ENCODE results near the gene FAM53B. TPM values are rescaled to one million over a fixed set of nuclear protein-coding genes. Genes with fewer than 3 reads are reported as not detected.
A peak's percentile ranks its signal among the peaks of the same experiment; 100 is the strongest.

The FAM53B gene
- total and polyA plus RNA-seq, 4 donors, result 5.1 to 20.6 (median 9.6) TPM

DNA sequence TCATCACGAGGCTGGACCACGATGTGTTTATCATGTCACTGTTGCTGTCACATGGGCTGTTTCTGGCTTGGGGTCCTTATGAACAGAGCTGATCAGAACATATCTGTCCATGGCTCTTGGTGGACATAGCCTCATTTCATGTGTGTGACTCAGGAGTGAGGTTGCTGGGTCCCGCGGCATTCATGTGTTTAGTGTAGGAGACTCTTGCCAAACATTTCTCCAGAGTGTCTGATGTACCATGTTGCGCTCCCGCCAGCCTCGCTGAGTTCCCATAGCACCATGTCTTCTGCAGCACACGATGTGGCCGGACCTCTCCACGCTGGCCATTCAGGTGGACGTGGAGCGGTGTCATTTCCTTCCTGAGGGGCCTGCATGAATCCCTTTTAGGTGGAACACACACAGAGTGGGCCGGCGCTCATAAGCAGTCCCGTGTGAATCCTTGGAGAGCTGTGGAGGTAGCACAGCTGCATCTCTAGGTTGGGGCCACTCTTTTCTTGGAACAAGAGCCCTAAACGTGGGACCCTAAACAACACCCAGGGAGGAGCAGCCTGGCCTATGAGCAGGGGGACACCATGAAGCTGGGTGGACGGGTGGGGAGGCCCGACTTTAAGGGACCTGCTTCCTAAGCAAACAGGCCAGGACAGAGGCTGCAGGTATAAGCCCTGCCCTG is 147.9 kb downstream of the FAM53B start:
- H3K4me3 ChIP-seq (ENCODE audit: low read length in 2 of 2), result no peak overlapping the region
- no peaks in the 10 kb centered on the region for H3K27me3 ChIP-seq (ENCODE audit: control insufficient read depth in 1 of 2, insufficient read depth in 2 of 2, low read length in 1 of 2)
- intact Hi-C loops (cut with DNase I), result no loop called here
- ATAC-seq (ENCODE audit: low FRiP score), result no peak
- peak in 1 of 2 donors; percentile 57 for DNase-seq
- H3K36me3 ChIP-seq (ENCODE audit: control insufficient read depth in 1 of 2, insufficient read depth in 2 of 2, low read length in 1 of 2), result no peaks in the 10 kb centered on the region
- no peaks in the 10 kb centered on the region for H3K9me3 ChIP-seq (ENCODE audit: control insufficient read depth, low read length)
- WGBS, 2 donors, result 89 to 91% methylated on average over 18 of the region's 18 CpGs
- no peaks in the 10 kb centered on the region for H3K4me1 ChIP-seq (ENCODE audit: control insufficient read depth in 1 of 2, insufficient read depth in 2 of 2, low read length in 2 of 2)
- H3K27ac ChIP-seq (ENCODE audit: low read depth in 1 of 2, low read length in 2 of 2), result no peak overlapping the region

DNA sequence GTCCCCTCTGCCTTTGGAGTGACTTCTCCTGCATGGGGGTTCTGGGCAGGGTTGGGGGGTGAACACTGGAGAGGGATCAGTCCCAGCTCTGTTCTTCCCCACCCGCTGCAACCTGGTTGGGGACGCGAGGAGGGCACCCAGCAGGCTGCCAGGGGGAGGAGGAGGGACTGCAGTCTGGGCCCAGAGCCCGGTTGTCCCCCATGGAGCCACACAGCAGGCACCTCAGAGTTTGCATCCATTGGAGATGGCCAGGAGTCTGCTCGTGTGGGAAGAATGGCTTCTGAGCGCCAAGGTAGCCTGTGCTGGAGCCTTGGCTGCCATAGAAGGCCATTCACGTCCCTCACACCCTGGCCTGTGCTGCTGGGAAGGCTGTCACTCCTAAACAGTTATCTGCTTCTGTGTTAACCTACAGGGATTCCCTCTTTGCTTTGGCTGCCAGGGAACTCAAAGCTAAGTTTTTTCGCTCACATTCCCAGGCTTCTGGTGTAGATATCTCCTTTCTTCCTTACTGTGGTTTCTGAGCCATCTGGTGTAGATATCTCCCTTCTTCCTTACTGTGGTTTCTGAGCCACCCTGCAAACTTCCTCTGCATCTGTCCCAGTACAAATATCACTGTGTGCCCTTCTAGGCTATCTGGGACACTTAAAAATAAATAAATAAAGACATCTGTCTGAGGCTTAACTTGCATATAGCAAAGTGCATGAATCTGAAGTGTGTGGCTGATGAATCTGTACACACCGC is 148.9 kb downstream of the FAM53B start:
- DNase-seq, result peak; percentile 30 to 49
- 95 to 98% methylated on average over 9 of the region's 9 CpGs for WGBS, 2 donors

DNA sequence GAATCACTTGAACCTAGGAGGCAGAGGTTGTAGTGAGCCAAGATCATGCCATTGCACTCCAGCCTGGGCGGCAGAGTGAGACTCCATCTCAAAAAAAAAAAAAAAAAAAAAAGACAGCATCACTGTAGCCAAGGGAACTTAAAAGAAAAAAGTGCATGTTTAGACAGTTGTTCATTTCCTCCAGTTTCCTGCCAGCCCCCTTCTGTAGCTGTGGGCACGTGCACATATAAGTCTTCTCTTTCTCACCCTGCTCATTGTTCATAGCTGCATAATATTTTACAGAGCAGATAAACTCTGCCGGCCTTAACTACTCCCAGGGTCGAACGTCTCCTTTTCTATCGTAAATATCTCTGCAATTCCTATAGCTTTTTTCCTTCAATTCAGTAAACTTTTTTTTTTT is 149.9 kb downstream of the FAM53B start:
- Histone ChIP-seq H3K36me3 (ENCODE audit: control insufficient read depth in 1 of 2, insufficient read depth in 2 of 2, low read length in 1 of 2) (no peaks in the 10 kb centered on the region), H3K27me3 (ENCODE audit: control insufficient read depth in 1 of 2, insufficient read depth in 2 of 2, low read length in 1 of 2) (no peaks in the 10 kb centered on the region), H3K27ac (ENCODE audit: low read depth in 1 of 2, low read length in 2 of 2) (no peak overlapping the region), H3K9me3 (ENCODE audit: control insufficient read depth, low read length) (no peaks in the 10 kb centered on the region), H3K4me1 (ENCODE audit: control insufficient read depth in 1 of 2, insufficient read depth in 2 of 2, low read length in 2 of 2) (no peaks in the 10 kb centered on the region), H3K4me3 (ENCODE audit: low read length in 2 of 2) (no peak overlapping the region)
- DNase-seq (no peak), ATAC-seq (ENCODE audit: low FRiP score) (no peak)
- WGBS, 2 donors, result 78 to 82% methylated on average over 6 of the region's 6 CpGs
- intact Hi-C loops (cut with DNase I), result no loop called here

More for the DNA sequence above, 148.9 kb downstream of the FAM53B start:
- Histone ChIP-seq H3K36me3 (ENCODE audit: control insufficient read depth in 1 of 2, insufficient read depth in 2 of 2, low read length in 1 of 2) (no peaks in the 10 kb centered on the region), H3K9me3 (ENCODE audit: control insufficient read depth, low read length) (no peaks in the 10 kb centered on the region), H3K4me3 (ENCODE audit: low read length in 2 of 2) (no peak overlapping the region), H3K27ac (ENCODE audit: low read depth in 1 of 2, low read length in 2 of 2) (no peak overlapping the region), H3K27me3 (ENCODE audit: control insufficient read depth in 1 of 2, insufficient read depth in 2 of 2, low read length in 1 of 2) (no peaks in the 10 kb centered on the region), H3K4me1 (ENCODE audit: control insufficient read depth in 1 of 2, insufficient read depth in 2 of 2, low read length in 2 of 2) (no peaks in the 10 kb centered on the region)
- intact Hi-C loops (cut with DNase I), result no loop called here
- ATAC-seq (ENCODE audit: low FRiP score), result no peak

DNA sequence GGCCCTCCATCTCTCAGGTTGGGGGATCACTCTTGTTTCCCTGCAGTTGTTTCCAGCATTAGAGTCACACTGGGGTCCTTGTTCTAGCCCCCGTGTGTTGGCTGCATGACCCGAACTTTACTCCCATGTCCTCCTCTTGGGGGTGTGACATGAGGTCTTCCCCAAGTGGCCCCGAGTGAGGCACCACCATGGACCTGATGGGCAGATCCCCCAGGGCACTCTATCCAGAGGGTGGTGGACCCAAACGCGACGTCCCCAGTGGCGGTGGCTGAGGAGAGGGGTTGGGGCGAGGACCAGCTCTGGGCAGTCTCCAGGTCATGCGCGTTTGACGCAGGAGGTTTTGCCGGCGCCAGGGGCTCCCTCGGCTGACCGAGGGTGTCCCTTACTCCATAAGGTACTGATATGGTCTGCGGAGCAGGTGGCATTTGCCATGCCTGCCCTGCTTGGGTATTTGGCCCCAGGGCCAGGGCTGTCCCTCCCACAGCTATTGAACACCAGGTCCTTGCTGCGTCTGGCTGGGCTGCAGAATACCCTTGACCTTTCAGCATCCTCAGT is 150.7 kb downstream of the FAM53B start:
- no peak for ATAC-seq (ENCODE audit: low FRiP score)

DNA sequence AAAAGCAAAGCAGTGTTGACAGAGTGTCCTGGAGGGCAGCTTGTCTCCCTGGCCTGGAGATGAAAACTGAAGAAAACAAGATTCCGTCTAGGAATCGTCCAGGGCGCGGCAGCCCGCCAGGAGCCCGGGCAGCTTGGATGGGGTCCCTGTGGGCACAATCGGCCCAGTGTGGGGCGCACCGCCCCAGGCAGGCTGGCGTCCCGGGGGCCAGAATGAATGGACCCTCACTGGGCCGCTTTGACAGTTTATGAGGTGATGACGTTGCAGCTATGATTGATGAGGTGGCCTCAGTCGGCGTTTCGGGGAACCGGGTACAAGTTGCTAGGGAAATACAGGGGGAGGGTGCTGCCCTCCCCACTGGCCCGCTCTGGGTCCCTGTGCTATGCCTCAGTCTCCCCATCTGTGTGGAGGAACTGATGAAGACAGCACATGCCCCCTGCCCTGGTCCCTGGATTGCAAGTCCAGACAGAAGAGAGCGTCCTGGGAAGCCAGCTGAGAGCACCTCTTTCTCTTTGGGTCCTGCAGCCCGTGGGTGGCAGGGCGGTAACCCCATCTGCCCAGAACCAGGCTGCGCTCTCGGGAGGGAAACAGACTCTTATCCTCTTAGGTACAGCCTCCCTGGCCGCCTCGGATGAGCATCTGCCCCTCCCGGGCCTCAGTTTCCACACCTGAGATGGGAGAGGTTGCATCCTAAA is 151.3 kb downstream of the FAM53B start:
- H3K9me3 ChIP-seq (ENCODE audit: control insufficient read depth, low read length), result no peaks in the 10 kb centered on the region
- no peaks in the 10 kb centered on the region for H3K36me3 ChIP-seq (ENCODE audit: control insufficient read depth in 1 of 2, insufficient read depth in 2 of 2, low read length in 1 of 2)
- H3K27ac ChIP-seq (ENCODE audit: low read depth in 1 of 2, low read length in 2 of 2), result no peak overlapping the region
- 73 to 77% methylated on average over 26 of the region's 26 CpGs for WGBS, 2 donors
- intact Hi-C loops (cut with DNase I), result no loop called here
- DNase-seq, result peak; percentile 21 to 57
- H3K4me3 ChIP-seq (ENCODE audit: low read length in 2 of 2), result no peak overlapping the region
- H3K27me3 ChIP-seq (ENCODE audit: control insufficient read depth in 1 of 2, insufficient read depth in 2 of 2, low read length in 1 of 2), result no peaks in the 10 kb centered on the region
- ATAC-seq (ENCODE audit: low FRiP score), result no peak
- H3K4me1 ChIP-seq (ENCODE audit: control insufficient read depth in 1 of 2, insufficient read depth in 2 of 2, low read length in 2 of 2), result no peaks in the 10 kb centered on the region

More for the DNA sequence above, 150.7 kb downstream of the FAM53B start:
- intact Hi-C loops (cut with DNase I), result no loop called here
- H3K9me3 ChIP-seq (ENCODE audit: control insufficient read depth, low read length), result no peaks in the 10 kb centered on the region
- no peaks in the 10 kb centered on the region for H3K4me1 ChIP-seq (ENCODE audit: control insufficient read depth in 1 of 2, insufficient read depth in 2 of 2, low read length in 2 of 2)
- 96 to 98% methylated on average over 17 of the region's 17 CpGs for WGBS, 2 donors
- no peaks in the 10 kb centered on the region for H3K27me3 ChIP-seq (ENCODE audit: control insufficient read depth in 1 of 2, insufficient read depth in 2 of 2, low read length in 1 of 2)
- H3K27ac ChIP-seq (ENCODE audit: low read depth in 1 of 2, low read length in 2 of 2), result no peak overlapping the region
- no peaks in the 10 kb centered on the region for H3K36me3 ChIP-seq (ENCODE audit: control insufficient read depth in 1 of 2, insufficient read depth in 2 of 2, low read length in 1 of 2)
- DNase-seq, result peak; percentile 32 to 57
- H3K4me3 ChIP-seq (ENCODE audit: low read length in 2 of 2), result no peak overlapping the region

DNA sequence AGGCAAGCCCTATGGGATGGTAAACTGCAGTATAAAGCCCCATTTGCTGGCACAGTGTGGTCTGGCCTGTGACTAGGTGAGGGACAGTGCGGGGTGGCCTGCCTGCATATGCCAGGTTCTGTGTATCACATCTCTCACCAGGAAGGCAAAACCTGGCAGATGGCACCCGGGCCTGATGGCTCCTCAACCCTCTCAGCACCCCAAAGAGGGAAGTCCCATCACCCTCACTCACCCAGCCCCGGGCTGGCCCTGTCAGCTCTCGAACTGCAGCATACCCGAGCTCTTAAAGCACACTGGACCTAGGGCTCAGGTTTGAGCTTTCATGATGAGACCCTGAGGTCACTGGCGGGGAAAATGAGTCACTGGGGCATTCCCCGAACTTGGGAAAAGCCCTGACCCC is 152.1 kb downstream of the FAM53B start:
- no peaks in the 10 kb centered on the region for H3K9me3 ChIP-seq (ENCODE audit: control insufficient read depth, low read length)
- no peaks in the 10 kb centered on the region for H3K36me3 ChIP-seq (ENCODE audit: control insufficient read depth in 1 of 2, insufficient read depth in 2 of 2, low read length in 1 of 2)
- intact Hi-C loops (cut with DNase I), result no loop called here
- peak; percentile 26 to 49 for DNase-seq
- H3K27ac ChIP-seq (ENCODE audit: low read depth in 1 of 2, low read length in 2 of 2), result no peak overlapping the region
- H3K4me1 ChIP-seq (ENCODE audit: control insufficient read depth in 1 of 2, insufficient read depth in 2 of 2, low read length in 2 of 2), result no peaks in the 10 kb centered on the region
- no peak for ATAC-seq (ENCODE audit: low FRiP score)
- no peaks in the 10 kb centered on the region for H3K27me3 ChIP-seq (ENCODE audit: control insufficient read depth in 1 of 2, insufficient read depth in 2 of 2, low read length in 1 of 2)
- H3K4me3 ChIP-seq (ENCODE audit: low read length in 2 of 2), result no peak overlapping the region
- WGBS, 2 donors, result 93 to 95% methylated on average over 7 of the region's 7 CpGs

DNA sequence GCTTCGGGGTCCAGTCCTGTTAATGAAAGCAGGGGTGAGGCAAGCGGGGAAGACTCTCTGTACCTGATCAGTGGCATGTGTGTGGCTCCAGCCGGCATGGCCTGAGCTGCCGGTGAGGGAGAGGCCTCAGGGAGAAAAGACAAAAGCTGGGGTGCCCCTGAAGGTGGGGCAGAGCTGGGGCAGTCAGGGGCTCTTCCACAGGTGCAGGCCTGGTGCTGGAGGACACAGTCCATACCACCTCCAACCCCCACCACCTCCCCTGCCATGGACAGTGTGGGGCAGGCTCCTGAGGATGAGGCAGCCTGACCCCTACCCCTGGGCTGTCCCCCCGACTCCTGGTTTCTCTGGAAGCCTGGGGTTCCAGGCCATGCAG is 153.1 kb downstream of the FAM53B start:
- Histone ChIP-seq H3K9me3 (ENCODE audit: control insufficient read depth, low read length) (no peaks in the 10 kb centered on the region), H3K36me3 (ENCODE audit: control insufficient read depth in 1 of 2, insufficient read depth in 2 of 2, low read length in 1 of 2) (no peaks in the 10 kb centered on the region), H3K27ac (ENCODE audit: low read depth in 1 of 2, low read length in 2 of 2) (no peak overlapping the region), H3K4me1 (ENCODE audit: control insufficient read depth in 1 of 2, insufficient read depth in 2 of 2, low read length in 2 of 2) (no peaks in the 10 kb centered on the region), H3K4me3 (ENCODE audit: low read length in 2 of 2) (no peak overlapping the region), H3K27me3 (ENCODE audit: control insufficient read depth in 1 of 2, insufficient read depth in 2 of 2, low read length in 1 of 2) (no peaks in the 10 kb centered on the region)
- DNase-seq (peak; percentile 27 to 65), ATAC-seq (ENCODE audit: low FRiP score) (no peak)
- intact Hi-C loops (cut with DNase I), result no loop called here
- 95 to 98% methylated on average over 4 to 5 of the region's 5 CpGs for WGBS, 2 donors

DNA sequence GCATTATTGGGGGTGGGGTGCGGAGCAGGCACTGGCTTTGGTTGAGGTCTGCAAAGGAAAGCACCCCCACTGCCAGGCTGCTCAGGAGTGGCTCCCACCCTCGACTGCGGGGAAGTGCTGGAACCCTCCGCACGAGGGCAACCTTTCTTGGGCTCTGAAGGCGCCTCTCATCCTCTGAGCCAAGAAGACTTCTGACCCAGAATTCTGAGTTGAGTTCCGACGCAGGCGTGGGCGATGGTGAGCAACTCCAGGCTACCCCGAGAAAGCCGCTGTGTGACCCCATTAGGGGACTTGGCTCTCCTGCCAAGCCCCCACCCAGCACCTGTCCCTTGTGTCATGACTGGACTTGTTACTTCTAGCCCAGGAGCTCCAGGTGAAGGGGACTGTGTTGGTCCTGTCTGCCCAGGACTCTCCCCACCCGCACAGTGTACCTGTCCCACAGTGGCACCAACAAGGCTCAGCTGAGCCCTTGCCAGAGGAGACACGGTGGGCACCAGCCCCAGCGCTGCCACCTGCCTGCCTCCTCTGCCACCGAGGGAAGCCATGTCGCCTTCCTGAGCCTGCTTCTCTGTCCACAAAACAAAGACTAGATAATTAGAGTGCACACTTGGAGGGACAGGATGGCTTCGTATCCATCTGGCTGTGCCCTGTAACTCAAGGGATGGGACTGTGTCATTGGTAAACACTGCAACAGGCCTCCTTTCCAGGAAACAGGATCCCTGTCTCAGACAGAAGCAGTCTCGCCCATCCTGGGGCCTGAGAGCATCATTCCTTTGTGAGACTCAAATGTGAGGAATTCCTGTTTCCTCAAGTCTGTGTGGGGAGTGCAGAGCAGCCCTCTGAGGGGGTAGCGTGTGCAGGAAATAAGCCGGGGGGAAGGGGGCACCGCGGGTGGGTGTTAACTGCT is 153.7 kb downstream of the FAM53B start:
- no peaks in the 10 kb centered on the region for H3K4me1 ChIP-seq (ENCODE audit: control insufficient read depth in 1 of 2, insufficient read depth in 2 of 2, low read length in 2 of 2)
- no peak overlapping the region for H3K27ac ChIP-seq (ENCODE audit: low read depth in 1 of 2, low read length in 2 of 2)
- no peaks in the 10 kb centered on the region for H3K9me3 ChIP-seq (ENCODE audit: control insufficient read depth, low read length)
- 71 to 84% methylated on average over 23 of the region's 23 CpGs for WGBS, 2 donors
- no peak overlapping the region for H3K4me3 ChIP-seq (ENCODE audit: low read length in 2 of 2)
- intact Hi-C loops (cut with DNase I), result no loop called here
- H3K27me3 ChIP-seq (ENCODE audit: control insufficient read depth in 1 of 2, insufficient read depth in 2 of 2, low read length in 1 of 2), result no peaks in the 10 kb centered on the region
- peak; percentile 24 to 59 for DNase-seq
- H3K36me3 ChIP-seq (ENCODE audit: control insufficient read depth in 1 of 2, insufficient read depth in 2 of 2, low read length in 1 of 2), result no peaks in the 10 kb centered on the region
- ATAC-seq (ENCODE audit: low FRiP score), result no peak

Data from aorta (tissue), 5 donors.